ENCODE measurements around the gene HOXA13.
A peak's percentile ranks its signal among the peaks of the same experiment; 100 is the strongest.

HOXA13 gene

GRCh38 chr7:27162561-27163287 lies 37.2 kb downstream of the HOXA13 start:
- TF ChIP-seq CTCF (IDR thresholded peaks at IDR 0.05), result no peak

- no peak for TF ChIP-seq CTCF (IDR thresholded peaks at IDR 0.05)
Measured at GRCh38 chr7:27161721-27162560, 38.0 kb downstream of the HOXA13 start.

- TF ChIP-seq CTCF (IDR thresholded peaks at IDR 0.05), result peak; percentile 29; the same call in 1 of the 2 replicates
Measured at GRCh38 chr7:27161214-27161720, 38.6 kb downstream of the HOXA13 start.

GRCh38 chr7:27160546-27161213 lies 39.2 kb downstream of the HOXA13 start:
- peak; percentile 99 for TF ChIP-seq CTCF (IDR thresholded peaks at IDR 0.05)

GRCh38 chr7:27160145-27160545 lies 39.7 kb downstream of the HOXA13 start:
- no peak for TF ChIP-seq CTCF (IDR thresholded peaks at IDR 0.05)

GRCh38 chr7:27159266-27160144 lies 40.4 kb downstream of the HOXA13 start:
- TF ChIP-seq CTCF (IDR thresholded peaks at IDR 0.05), result no peak

Measured in LNCAP (cell line).